Activated CD8-positive, alpha-beta memory T cell treated with anti-CD3 and anti-CD28 coated beads for 4 hours (primary cell): Measurements from ENCODE around the gene DRAP1.

Source experiments
- DNase-seq, 2 donors: peaks; one replicate each; pipeline ENCODE4 v3.0.0-alpha.2; 2020; ENCODE audit warnings: low read depth in 2 of 2

Gene DRAP1, protein sequence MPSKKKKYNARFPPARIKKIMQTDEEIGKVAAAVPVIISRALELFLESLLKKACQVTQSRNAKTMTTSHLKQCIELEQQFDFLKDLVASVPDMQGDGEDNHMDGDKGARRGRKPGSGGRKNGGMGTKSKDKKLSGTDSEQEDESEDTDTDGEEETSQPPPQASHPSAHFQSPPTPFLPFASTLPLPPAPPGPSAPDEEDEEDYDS

GRCh38 chr11:65919141-65919572 is at the start of gene DRAP1:
TSS of gene DRAP1 (plus strand) at chr11:65919426. CDS start at chr11:65919502, 76 bp downstream.
- DNase-seq: peak; percentile 98 to 99

DNA sequence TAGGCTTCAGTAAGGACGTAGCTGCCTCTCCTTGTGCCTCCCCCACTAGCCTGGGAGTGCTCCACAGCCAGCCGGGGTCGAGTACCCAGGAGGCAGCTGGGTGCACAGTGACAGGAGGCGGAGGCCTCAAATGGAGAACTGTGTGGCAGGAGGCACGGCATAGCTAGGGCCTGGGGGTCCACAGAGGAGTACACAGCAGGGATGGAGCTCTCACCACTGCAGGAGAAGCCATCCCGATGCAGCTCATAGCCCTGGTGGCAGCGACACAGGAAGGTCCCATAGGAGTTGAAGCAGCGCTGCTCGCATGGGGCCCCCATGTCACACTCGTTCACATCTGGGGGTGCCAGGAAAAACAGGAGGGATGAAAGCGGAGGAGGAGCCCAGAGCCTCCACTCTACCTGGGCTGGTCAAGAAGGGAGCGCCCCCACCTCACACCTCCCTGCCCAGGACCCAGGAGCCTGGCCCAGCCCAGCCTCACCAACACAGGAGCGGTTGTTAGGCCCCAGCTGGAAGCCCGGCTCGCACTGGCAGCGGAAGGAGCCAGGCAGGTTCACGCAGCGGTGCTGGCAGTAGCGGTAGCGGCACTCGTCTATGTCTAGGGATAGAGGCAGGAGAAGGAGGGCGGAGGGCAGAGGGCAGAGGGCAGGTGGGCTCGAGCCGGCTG is 49.5 kb upstream of the DRAP1 start:
- DNase-seq: no peak

- no peak for DNase-seq
Measured at GRCh38 chr11:65870307-65870658, 48.9 kb upstream of the DRAP1 start.

DNA sequence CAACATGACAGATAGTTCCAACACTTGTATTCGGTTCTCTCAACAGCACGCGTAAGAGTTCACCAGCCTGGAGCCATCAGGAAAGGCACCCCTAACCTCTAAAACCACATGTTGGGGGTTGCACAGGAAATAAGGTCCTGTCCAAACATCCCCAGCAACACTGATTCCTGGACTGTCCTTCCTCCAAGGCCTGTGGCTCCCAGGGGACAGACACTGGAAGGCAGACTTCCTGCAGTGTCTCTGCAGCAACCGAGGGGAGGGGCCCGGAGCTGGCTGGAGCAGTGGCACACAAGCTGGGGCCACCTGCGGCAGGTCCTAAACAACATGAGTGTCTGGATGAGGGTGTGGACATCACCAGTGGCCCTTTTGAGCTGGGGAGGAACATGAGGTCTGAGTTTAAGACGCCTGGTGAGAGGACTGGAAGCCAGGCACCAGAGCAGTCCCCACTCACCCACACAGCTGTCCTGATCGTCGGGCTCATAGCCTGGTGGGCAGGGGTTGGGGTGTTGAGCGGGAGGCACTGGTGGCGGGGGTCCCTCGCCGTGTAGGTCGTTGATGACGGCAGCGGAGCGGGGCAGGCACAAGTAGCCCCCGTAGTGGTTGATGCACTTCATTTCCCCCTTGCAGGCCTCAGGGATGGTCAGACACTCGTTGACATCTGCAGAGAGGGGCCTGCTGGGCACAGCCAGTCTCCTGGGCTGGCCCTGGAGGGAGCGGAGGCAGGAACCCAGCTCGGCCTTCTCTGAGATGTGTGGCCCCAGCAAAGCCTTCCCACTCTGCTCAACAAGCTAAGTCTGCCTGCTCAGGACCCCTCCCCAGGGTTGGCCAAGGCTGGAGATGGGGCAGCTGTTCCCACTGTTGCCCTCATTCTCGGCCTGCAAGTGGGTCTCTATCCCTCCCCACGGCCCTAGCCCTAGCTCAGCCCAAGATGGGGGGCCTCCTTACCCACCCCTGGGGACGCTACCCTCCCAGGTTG is 48.2 kb upstream of the DRAP1 start:
- no peak for DNase-seq

DNA sequence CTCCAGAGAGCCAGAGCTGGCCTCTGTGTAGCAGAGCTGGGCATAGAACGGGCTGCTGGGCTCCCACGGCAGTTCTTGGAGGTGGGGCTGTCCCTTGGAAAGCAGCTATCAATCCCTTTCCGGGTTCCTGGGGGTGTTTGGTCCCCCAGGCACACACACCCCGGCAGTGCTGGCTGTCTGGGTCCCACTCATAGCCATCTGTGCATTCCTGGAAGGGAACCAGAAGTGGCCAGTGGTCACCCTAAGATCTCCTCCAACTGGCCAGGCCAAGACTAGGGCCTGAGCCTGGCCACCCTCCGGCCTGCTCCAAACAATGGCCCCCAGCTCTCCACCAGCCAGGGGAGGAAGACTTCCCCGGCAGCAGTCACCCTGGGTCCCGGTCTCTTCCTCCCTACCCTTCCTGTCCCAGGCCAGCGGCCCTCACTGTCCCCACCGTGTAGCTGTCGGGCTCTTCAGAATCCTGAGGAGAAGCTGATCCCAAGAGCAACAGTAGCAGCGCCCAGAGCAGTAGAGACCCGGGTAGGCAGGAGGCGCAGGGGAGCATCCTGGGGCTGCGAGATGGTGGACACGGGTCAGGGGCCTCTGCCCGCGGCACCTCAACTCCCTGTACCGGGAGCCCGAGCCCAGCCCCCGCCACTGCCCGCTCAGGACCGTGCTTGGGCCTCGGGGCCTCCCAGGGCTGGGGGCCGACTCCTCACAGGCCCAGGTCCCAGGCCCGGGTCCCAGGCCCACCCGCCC is 47.2 kb upstream of the DRAP1 start:
- no peak for DNase-seq

GRCh38 chr11:65872586-65873317 is 46.5 kb upstream of the DRAP1 start, which contains the start of gene EFEMP2:
TSS of gene EFEMP2 (minus strand) at chr11:65872800. CDS start at chr11:65872354, 446 bp downstream.
- no peak for DNase-seq

DNA sequence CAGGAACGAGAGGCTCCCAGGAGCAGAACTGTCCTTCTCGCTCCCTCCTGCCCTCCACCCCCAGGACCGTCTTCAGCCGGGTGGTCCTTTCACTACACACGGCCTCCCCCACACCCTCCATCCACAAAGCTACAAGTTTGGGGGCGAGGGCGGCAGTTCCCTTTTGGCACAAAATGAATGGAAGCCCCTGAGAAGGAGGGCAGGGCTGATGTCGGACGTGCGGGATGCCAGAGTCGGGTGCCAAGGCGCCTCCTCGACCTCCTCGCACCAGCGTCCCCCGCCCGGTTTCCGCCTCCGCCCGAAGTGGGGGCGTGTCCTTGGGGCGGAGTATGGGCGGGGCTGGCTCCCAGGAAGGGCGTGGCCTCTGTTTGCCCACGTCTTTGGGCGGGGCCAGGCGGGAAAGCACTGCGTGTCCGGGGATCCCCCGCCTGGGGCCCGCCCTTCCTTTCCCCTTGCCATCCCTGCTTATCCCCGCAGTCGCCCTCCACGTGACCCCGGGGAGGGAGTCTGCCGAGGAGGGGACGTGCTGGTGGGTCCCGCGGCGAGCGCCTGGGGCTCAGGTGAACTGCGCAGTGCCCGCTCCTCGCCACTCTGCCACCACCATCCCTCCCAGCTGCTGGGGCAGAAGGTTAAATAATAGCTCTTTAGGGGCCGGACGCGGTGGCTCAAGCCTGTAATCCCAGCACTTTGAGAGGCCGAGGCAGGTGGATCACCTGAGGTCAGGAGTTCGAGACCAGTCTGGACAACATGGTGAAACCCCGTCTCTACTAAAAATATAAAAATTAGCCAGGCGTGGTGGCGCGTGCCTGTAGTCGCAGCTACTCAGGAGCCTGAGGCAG is 45.7 kb upstream of the DRAP1 start:
- peak; percentile 87 to 93 for DNase-seq

GRCh38 chr11:65879617-65880016 is 39.6 kb upstream of the DRAP1 start, which contains the start of gene CTSW:
TSS of gene CTSW (plus strand) at chr11:65879837. CDS start at chr11:65879855, 18 bp downstream.
- DNase-seq: no peak

DNA sequence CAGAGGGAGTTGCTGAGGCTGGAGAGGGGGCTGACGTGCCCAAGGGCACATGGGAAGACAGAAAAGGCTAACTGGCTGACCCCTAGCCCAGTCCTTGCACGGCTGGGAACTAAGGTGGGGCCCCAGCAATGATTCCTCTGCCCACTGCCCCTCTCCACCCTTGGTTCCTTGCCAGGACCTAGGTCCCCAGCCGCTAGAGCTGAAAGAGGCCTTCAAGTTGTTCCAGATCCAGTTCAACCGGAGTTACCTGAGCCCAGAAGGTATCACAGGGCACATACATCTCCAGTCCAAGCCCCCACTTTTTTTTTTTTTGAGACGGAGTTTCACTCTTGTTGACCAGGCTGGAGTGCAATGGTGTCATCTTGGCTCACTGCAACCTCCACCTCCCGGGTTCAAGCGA is 39.2 kb upstream of the DRAP1 start:
- no peak for DNase-seq

DNA sequence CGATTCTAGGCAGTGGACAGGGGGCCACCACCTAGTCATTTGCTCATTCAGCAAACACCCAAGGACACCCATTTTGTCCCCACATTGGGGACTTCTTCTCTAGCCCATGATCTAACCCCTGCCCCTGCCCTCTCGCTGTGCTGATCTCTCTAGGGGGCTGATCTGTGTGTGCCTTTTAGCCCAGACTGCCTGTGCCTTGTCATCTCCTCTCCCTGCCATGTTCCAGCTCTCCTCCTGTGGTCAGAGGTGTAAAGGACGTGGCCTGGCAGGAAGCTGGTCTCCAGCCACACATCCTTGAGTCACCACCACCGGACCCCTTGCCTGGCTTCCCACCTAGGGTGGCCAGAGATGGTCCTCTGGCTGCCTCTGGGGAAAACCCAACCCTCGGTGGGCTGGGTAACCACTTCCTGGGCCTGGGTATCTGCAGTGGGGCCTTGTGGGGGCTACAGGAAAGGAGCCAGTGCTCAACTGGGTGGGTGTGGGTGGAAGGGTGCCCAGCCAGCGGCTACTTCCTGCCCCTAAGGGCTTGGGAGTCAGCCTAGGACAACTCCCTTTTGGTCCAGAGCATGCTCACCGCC is 38.3 kb upstream of the DRAP1 start:
- DNase-seq: no peak

- no peak for DNase-seq
Measured at GRCh38 chr11:65882120-65883057, 36.8 kb upstream of the DRAP1 start.

DNA sequence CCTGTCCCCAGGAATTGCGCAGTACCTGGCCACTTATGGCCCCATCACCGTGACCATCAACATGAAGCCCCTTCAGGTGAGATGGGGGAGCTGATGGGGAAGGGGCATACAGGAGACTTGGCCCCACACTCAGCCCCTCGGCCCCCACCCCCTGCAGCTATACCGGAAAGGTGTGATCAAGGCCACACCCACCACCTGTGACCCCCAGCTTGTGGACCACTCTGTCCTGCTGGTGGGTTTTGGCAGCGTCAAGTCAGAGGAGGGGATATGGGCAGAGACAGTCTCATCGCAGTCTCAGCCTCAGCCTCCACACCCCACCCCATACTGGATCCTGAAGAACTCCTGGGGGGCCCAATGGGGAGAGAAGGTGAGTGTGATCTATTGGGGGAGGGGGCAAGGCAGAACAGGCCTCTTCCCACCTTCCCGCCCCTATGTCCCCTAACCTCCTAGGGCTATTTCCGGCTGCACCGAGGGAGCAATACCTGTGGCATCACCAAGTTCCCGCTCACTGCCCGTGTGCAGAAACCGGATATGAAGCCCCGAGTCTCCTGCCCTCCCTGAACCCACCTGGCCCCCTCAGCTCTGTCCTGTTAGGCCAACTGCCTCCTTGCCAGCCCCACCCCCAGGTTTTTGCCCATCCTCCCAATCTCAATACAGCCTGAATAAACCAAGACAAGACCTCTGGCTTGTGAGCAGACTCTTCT is 36.0 kb upstream of the DRAP1 start:
- DNase-seq: no peak

DNA sequence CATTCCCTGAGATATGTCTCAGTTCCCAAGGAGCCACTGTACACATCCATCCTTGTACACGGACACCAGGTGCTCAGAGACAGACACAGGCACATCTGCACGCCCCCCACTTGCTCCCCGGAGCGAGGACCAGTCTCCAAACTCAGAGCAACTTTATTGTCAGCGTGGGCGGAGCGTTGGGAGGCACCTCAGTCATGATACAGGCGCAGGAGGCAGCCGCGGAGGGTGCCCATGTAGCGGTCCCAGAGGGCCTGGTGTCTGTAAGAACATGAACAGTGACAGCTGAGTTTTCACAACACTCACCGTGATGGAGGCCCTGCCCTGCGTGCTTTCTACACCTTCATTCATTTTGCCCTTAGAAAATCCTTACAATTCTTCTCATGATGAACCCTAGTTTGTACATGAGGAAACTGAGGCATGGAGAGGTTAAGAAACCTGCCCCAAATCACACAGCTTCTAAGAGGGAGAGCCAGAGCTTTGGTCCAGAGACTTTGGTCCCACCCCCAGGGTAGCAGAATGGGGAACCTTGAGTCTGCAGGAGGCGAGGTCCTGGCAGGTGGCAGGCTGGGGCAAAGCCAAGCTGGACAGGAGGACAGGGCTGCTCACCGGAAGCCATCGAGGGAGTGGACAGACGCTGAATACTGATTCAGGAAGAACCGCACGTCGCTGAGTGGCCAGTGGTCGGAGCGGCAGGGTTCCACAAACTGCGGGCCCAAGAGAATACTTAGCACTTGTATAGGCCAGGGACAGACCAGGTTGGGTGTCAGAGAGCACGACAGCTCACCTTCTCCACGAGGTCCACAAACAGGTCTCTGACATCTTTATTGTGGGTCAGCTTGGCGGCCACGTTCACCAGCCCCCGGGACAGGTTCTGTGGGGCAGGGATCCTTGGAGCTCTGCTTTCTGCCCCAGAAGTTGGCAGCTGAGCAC is 35.2 kb upstream of the DRAP1 start:
- no peak for DNase-seq

- peak in 1 of 2 donors; percentile 66 for DNase-seq
Measured at GRCh38 chr11:65884716-65885092, 34.5 kb upstream of the DRAP1 start.

DNA sequence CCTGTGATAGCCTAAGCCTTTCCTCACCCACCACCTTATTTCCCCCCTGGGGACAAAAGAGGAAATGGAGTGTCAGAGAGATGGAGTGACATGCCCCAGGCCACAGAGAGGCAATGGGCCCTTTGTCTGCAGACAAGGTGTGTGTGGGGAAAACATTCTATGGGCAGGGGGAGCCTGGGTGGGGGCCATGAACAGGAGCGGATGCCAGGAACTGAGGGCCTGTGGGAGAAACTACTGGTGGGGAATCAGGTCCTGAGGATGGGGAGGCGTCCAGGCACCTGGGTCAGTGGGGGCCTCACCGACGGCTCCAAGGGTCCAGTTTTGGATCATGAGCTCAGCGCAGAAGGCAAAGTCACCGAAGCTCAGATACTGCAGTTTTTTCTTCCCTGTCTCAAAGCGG is 34.0 kb upstream of the DRAP1 start:
- no peak for DNase-seq

DNA sequence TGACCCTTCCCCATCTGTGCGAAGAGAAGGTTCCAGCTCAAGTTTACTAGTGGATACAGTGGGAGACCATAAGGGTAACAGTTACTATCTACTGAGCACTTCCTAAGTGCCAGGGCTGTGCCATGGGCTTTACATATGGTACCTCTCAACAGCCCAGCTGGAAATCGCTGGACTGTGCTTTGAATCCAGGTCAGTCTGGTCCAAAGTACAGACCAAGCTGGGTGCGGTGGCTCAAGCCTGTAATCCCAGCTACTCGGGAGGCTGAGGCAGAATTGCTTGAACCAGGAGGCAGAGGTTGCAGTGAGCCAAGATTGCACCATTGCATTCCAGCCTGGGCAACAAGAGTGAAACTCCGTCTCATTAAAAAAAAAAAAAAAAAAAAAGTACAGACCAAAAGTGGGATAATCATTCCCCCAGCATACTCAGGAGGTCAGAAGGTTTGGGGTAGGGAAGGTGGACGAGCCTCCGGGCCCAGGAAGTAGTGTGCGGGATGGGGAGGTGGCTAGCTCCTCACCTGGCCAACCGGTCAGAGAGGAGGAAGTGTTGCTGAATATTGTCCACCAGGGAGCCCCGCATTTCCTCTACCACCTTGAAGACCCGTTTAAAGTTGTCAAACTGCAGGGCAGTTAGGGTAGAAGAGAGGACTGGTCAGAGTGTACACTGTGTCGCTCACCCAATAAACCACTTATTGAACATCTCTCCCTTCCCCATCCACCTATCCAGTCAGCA is 33.3 kb upstream of the DRAP1 start:
- no peak for DNase-seq
